Brain pericyte (primary cell): Measurements from ENCODE around the gene C1orf116.

Source experiments
- DNase-seq: peaks from one replicate; pipeline ENCODE4 v3.0.0-alpha.2; 2012; ENCODE audit warnings: low read depth, low spot score

Gene C1orf116

GRCh38 chr1:207032528-207033017 lies at the start of gene C1orf116:
Gene C1orf116, minus strand, starts transcription at chr1:207032756. Its CDS starts 5,158 bp downstream, at chr1:207027598.
- DNase-seq, result no peak

GRCh38 chr1:207081806-207082205 lies 49.2 kb upstream of the C1orf116 start:
- no peak for DNase-seq

GRCh38 chr1:207081088-207081487 lies 48.5 kb upstream of the C1orf116 start:
- no peak for DNase-seq

GRCh38 chr1:207079706-207080241 lies 47.2 kb upstream of the C1orf116 start:
- no peak for DNase-seq

- no peak for DNase-seq
These were observed 46.1 kb upstream of the C1orf116 start for GRCh38 chr1:207078578-207079132.

GRCh38 chr1:207077470-207078377 lies 45.2 kb upstream of the C1orf116 start:
- DNase-seq, result peak; percentile 36

- no peak for DNase-seq
These were observed 44.5 kb upstream of the C1orf116 start for GRCh38 chr1:207077012-207077411.

- DNase-seq, result no peak
These were observed 43.8 kb upstream of the C1orf116 start for GRCh38 chr1:207076181-207076955.

GRCh38 chr1:207073906-207074820 lies 41.6 kb upstream of the C1orf116 start:
- DNase-seq, result no peak

- DNase-seq, result no peak
These were observed 39.7 kb upstream of the C1orf116 start for GRCh38 chr1:207072233-207072632.

GRCh38 chr1:207071426-207071825 lies 38.9 kb upstream of the C1orf116 start:
- no peak for DNase-seq

GRCh38 chr1:207070811-207071210 lies 38.3 kb upstream of the C1orf116 start:
- DNase-seq, result no peak

- DNase-seq, result no peak
These were observed 37.4 kb upstream of the C1orf116 start for GRCh38 chr1:207069858-207070506.

GRCh38 chr1:207069061-207069460 lies 36.5 kb upstream of the C1orf116 start:
- no peak for DNase-seq

GRCh38 chr1:207067665-207068064 lies 35.1 kb upstream of the C1orf116 start:
- DNase-seq, result no peak

GRCh38 chr1:207067185-207067584 lies 34.6 kb upstream of the C1orf116 start:
- no peak for DNase-seq

GRCh38 chr1:207064561-207064960 lies 32.0 kb upstream of the C1orf116 start:
- no peak for DNase-seq

- DNase-seq, result no peak
These were observed 30.5 kb upstream of the C1orf116 start for GRCh38 chr1:207063014-207063413.

- no peak for DNase-seq
These were observed 29.5 kb upstream of the C1orf116 start for GRCh38 chr1:207062058-207062457.

GRCh38 chr1:207060596-207060995 lies 28.0 kb upstream of the C1orf116 start:
- no peak for DNase-seq
